Ishikawa (cell line): Measurements from ENCODE around the gene SLC27A2.

ENCODE experiments used
- CEBPB ChIP-seq: IDR thresholded peaks from 2 replicates; pipeline ENCODE4 v1.6.1; 2012
- CREB1 ChIP-seq: IDR thresholded peaks from 2 replicates; pipeline ENCODE4 v1.6.1; 2012; ENCODE audit warnings: low read depth
- TEAD4 ChIP-seq: IDR thresholded peaks from 2 replicates; pipeline ENCODE4 v1.6.1; 2012
- ZBTB7A ChIP-seq: IDR thresholded peaks from 2 replicates; pipeline ENCODE4 v1.6.1; 2012; ENCODE audit warnings: low read depth
- TF ChIP-seq, protein P1 (sequence below): IDR thresholded peaks from 2 replicates; pipeline ENCODE4 v1.6.1; 2012
- TF ChIP-seq, protein P2 (sequence below): IDR thresholded peaks from 2 replicates; pipeline ENCODE4 v1.6.1; 2012; ENCODE audit warnings: low read depth, mild to moderate bottlenecking

DNA sequence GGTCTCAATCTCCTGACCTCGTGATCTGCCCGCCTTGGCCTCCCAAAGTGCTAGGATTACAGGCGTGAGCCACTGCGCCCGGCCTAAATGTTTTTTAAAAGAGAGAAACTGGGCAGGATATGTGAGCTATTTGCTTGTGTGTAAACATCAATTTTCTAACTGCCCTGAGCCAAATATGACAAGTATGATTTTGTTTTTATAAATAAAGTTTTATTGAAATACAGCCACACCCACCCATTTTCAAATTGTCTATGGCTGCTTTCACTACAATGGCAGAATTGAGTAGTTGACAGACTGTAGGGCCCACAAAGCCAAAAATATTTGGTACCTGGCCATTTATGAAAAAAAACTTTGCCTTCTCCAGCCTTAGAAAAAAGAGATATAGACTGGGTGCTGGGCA lies 99.4 kb downstream of the SLC27A2 start:
- TF ChIP-seq TEAD4 (no peak), CREB1 (no peak), ZBTB7A (no peak), CEBPB (no peak)
- TF ChIP-seq, protein P1, sequence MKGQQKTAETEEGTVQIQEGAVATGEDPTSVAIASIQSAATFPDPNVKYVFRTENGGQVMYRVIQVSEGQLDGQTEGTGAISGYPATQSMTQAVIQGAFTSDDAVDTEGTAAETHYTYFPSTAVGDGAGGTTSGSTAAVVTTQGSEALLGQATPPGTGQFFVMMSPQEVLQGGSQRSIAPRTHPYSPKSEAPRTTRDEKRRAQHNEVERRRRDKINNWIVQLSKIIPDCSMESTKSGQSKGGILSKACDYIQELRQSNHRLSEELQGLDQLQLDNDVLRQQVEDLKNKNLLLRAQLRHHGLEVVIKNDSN, result no peak
- TF ChIP-seq, protein P2, sequence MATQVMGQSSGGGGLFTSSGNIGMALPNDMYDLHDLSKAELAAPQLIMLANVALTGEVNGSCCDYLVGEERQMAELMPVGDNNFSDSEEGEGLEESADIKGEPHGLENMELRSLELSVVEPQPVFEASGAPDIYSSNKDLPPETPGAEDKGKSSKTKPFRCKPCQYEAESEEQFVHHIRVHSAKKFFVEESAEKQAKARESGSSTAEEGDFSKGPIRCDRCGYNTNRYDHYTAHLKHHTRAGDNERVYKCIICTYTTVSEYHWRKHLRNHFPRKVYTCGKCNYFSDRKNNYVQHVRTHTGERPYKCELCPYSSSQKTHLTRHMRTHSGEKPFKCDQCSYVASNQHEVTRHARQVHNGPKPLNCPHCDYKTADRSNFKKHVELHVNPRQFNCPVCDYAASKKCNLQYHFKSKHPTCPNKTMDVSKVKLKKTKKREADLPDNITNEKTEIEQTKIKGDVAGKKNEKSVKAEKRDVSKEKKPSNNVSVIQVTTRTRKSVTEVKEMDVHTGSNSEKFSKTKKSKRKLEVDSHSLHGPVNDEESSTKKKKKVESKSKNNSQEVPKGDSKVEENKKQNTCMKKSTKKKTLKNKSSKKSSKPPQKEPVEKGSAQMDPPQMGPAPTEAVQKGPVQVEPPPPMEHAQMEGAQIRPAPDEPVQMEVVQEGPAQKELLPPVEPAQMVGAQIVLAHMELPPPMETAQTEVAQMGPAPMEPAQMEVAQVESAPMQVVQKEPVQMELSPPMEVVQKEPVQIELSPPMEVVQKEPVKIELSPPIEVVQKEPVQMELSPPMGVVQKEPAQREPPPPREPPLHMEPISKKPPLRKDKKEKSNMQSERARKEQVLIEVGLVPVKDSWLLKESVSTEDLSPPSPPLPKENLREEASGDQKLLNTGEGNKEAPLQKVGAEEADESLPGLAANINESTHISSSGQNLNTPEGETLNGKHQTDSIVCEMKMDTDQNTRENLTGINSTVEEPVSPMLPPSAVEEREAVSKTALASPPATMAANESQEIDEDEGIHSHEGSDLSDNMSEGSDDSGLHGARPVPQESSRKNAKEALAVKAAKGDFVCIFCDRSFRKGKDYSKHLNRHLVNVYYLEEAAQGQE, result no peak
